ENCODE results near the gene RAB25.

RAB25 gene

GRCh38 chr1:156080863-156081179 is 19.9 kb downstream of the RAB25 start:
- no peak overlapping the region for H3K27ac ChIP-seq (ENCODE audit: low read depth, low read length)
- H3K9me3 ChIP-seq (ENCODE audit: insufficient read depth, low read length), result no peaks in the 10 kb centered on the region
- H3K36me3 ChIP-seq (ENCODE audit: low read length), result no peaks in the 10 kb centered on the region
- no peaks in the 10 kb centered on the region for H3K27me3 ChIP-seq (ENCODE audit: low read length)
- TF ChIP-seq EZH2phosphoT487 (conservative IDR thresholded peaks at IDR 0.05; ENCODE audit: low read length), result no peak
- TF ChIP-seq CTCF (IDR thresholded peaks at IDR 0.05; ENCODE audit: insufficient read depth, low read length, poor library complexity, severe bottlenecking), result no peak
- H3K4me2 ChIP-seq (ENCODE audit: low read depth, low read length, poor library complexity, severe bottlenecking), result no peak overlapping the region
- no peaks in the 10 kb centered on the region for H3K9me2 ChIP-seq (replicated peaks; ENCODE audit: insufficient read depth, low read length)
- H2AFZ ChIP-seq (ENCODE audit: low read depth, low read length, severe bottlenecking), result no peak overlapping the region
- no peaks in the 10 kb centered on the region for H3K79me2 ChIP-seq (ENCODE audit: insufficient read depth, low read length)
- no peak overlapping the region for H3K4me3 ChIP-seq (ENCODE audit: insufficient read depth, low read length, poor library complexity, severe bottlenecking)
- H4K20me1 ChIP-seq (ENCODE audit: low read depth, low read length), result no peaks in the 10 kb centered on the region
- H3F3A ChIP-seq (ENCODE audit: insufficient read depth), result no peaks in the 10 kb centered on the region
- H3K9ac ChIP-seq (ENCODE audit: low read length), result no peak overlapping the region

GRCh38 chr1:156081180-156081916 is 20.4 kb downstream of the RAB25 start:
- no peaks in the 10 kb centered on the region for H3K36me3 ChIP-seq (ENCODE audit: low read length)
- no peak overlapping the region for H3K4me2 ChIP-seq (ENCODE audit: low read depth, low read length, poor library complexity, severe bottlenecking)
- H3K9me3 ChIP-seq (ENCODE audit: insufficient read depth, low read length), result no peaks in the 10 kb centered on the region
- H3K4me3 ChIP-seq (ENCODE audit: insufficient read depth, low read length, poor library complexity, severe bottlenecking), result no peak overlapping the region
- TF ChIP-seq CTCF (IDR thresholded peaks at IDR 0.05; ENCODE audit: insufficient read depth, low read length, poor library complexity, severe bottlenecking) (no peak), EZH2phosphoT487 (conservative IDR thresholded peaks at IDR 0.05; ENCODE audit: low read length) (no peak)
- H3F3A ChIP-seq (ENCODE audit: insufficient read depth), result no peaks in the 10 kb centered on the region
- H3K9me2 ChIP-seq (replicated peaks; ENCODE audit: insufficient read depth, low read length), result no peaks in the 10 kb centered on the region
- no peak overlapping the region for H2AFZ ChIP-seq (ENCODE audit: low read depth, low read length, severe bottlenecking)
- no peak overlapping the region for H3K27ac ChIP-seq (ENCODE audit: low read depth, low read length)
- H4K20me1 ChIP-seq (ENCODE audit: low read depth, low read length), result no peaks in the 10 kb centered on the region
- H3K79me2 ChIP-seq (ENCODE audit: insufficient read depth, low read length), result no peaks in the 10 kb centered on the region
- H3K9ac ChIP-seq (ENCODE audit: low read length), result no peak overlapping the region
- H3K27me3 ChIP-seq (ENCODE audit: low read length), result no peaks in the 10 kb centered on the region

GRCh38 chr1:156081917-156082308 is 21.0 kb downstream of the RAB25 start:
- Histone ChIP-seq H3K27ac (ENCODE audit: low read depth, low read length) (no peak overlapping the region), H3F3A (ENCODE audit: insufficient read depth) (no peaks in the 10 kb centered on the region), H3K4me2 (ENCODE audit: low read depth, low read length, poor library complexity, severe bottlenecking) (peak overlapping the region; percentile 79), H3K9me2 (replicated peaks; ENCODE audit: insufficient read depth, low read length) (no peaks in the 10 kb centered on the region), H3K27me3 (ENCODE audit: low read length) (no peaks in the 10 kb centered on the region), H2AFZ (ENCODE audit: low read depth, low read length, severe bottlenecking) (peak overlapping the region; percentile 67), H3K36me3 (ENCODE audit: low read length) (no peaks in the 10 kb centered on the region), H3K9me3 (ENCODE audit: insufficient read depth, low read length) (no peaks in the 10 kb centered on the region), H3K4me3 (ENCODE audit: insufficient read depth, low read length, poor library complexity, severe bottlenecking) (peak overlapping the region; percentile 70), H3K9ac (ENCODE audit: low read length) (peak overlapping the region; percentile 56), H3K79me2 (ENCODE audit: insufficient read depth, low read length) (no peaks in the 10 kb centered on the region), H4K20me1 (ENCODE audit: low read depth, low read length) (no peaks in the 10 kb centered on the region)
- TF ChIP-seq EZH2phosphoT487 (conservative IDR thresholded peaks at IDR 0.05; ENCODE audit: low read length) (no peak), CTCF (IDR thresholded peaks at IDR 0.05; ENCODE audit: insufficient read depth, low read length, poor library complexity, severe bottlenecking) (no peak)
